H1 (cell line): Measurements from ENCODE around the gene H6PD.

Source experiments
- CHD1 ChIP-seq: IDR thresholded peaks from 2 replicates; pipeline ENCODE4 v1.6.1; 2012; ENCODE audit warnings: low read depth, low read length, improper control_type of control experiment
- CTCF ChIP-seq, 3 experiments: IDR thresholded peaks; 1 replicate in 2 of 3; 2 replicates in 1 of 3; pipeline versions ENCODE4 v1.5.1 to v1.6.1; 2011; ENCODE audit warnings: low read length in 3 of 3, mild to moderate bottlenecking in 3 of 3, inconsistent platforms in 2 of 3, low read depth in 1 of 3, moderate library complexity in 1 of 3; ENCODE audit not compliant: insufficient read depth in 1 of 3; ENCODE audit errors: control extremely low read depth in 1 of 3
- EP300 ChIP-seq, 2 experiments: IDR thresholded peaks; 1 replicate in 1 of 2; 2 replicates in 1 of 2; pipeline ENCODE4 v1.6.1; 2011 to 2012; ENCODE audit warnings: low read depth in 2 of 2, low read length in 2 of 2, mild to moderate bottlenecking in 2 of 2, borderline replicate concordance in 1 of 2, inconsistent platforms in 1 of 2, moderate library complexity in 1 of 2
- EZH2 ChIP-seq: fragments of 200-600 bp; sonication (generic); IDR thresholded peaks from 2 replicates; pipeline ENCODE4 v1.7.1; 2012; ENCODE audit warnings: low read depth, mild to moderate bottlenecking, moderate library complexity, low read length, inconsistent platforms; ENCODE audit not compliant: severe bottlenecking
- HDAC2 ChIP-seq, 2 experiments: fragments of 300-600 bp in 1 of 2; sonication (generic) in 1 of 2; IDR thresholded peaks; 2 replicates each; pipeline ENCODE4 v1.6.1; 2011 to 2012; ENCODE audit warnings: low read depth in 2 of 2, low read length in 2 of 2, mild to moderate bottlenecking in 2 of 2, moderate library complexity in 2 of 2, borderline replicate concordance in 1 of 2, inconsistent platforms in 1 of 2
- KDM5A ChIP-seq: fragments of 200-600 bp; IDR thresholded peaks from 2 replicates; pipeline ENCODE4 v1.7.1; 2012; ENCODE audit warnings: mild to moderate bottlenecking, low read length, inconsistent platforms, mixed read lengths
- POLR2A ChIP-seq, 2 experiments: IDR thresholded peaks; 1 replicate in 1 of 2; 2 replicates in 1 of 2; pipeline ENCODE4 v1.6.1; 2011; ENCODE audit warnings: low read depth in 2 of 2, low read length in 2 of 2, mild to moderate bottlenecking in 2 of 2; ENCODE audit errors: control extremely low read depth in 1 of 2
- POLR2AphosphoS5 ChIP-seq: IDR thresholded peaks from 2 replicates; pipeline ENCODE4 v1.6.1; 2011; ENCODE audit warnings: low read depth, low read length
- SIN3A ChIP-seq, 2 experiments: IDR thresholded peaks in 1 of 2; conservative IDR thresholded peaks in 1 of 2; 2 replicates each; pipeline ENCODE4 v1.6.1; 2011 to 2012; ENCODE audit warnings: low read length in 2 of 2, improper control_type of control experiment in 1 of 2, low read depth in 1 of 2, mild to moderate bottlenecking in 1 of 2
- SIX5 ChIP-seq: IDR thresholded peaks from 2 replicates; pipeline ENCODE4 v1.6.1; 2011; ENCODE audit warnings: mild to moderate bottlenecking, low read depth, low read length
- TAF1 ChIP-seq: IDR thresholded peaks from 2 replicates; pipeline ENCODE4 v1.6.1; 2011; ENCODE audit warnings: mild to moderate bottlenecking, low read depth, low read length
- YY1 ChIP-seq: IDR thresholded peaks from 2 replicates; pipeline ENCODE4 v1.6.1; 2011; ENCODE audit warnings: low read depth, mild to moderate bottlenecking, low read length
- ZNF274 ChIP-seq: IDR thresholded peaks from 2 replicates; pipeline ENCODE4 v1.7.0; 2012; ENCODE audit warnings: low read length, borderline replicate concordance; ENCODE audit errors: extremely low read depth

- no peak for TF ChIP-seq CTCF (IDR thresholded peaks at IDR 0.05; ENCODE audit: control extremely low read depth in 1 of 3, insufficient read depth in 1 of 3, low read depth in 1 of 3, low read length in 3 of 3)
- TF ChIP-seq EP300 (IDR thresholded peaks at IDR 0.05; ENCODE audit: borderline replicate concordance in 1 of 2, low read depth in 2 of 2, low read length in 2 of 2) = no peak
- TF ChIP-seq YY1 = no peak
- TF ChIP-seq ZNF274 = no peak
- no peak for TF ChIP-seq KDM5A
- no peak for TF ChIP-seq CHD1
- TF ChIP-seq POLR2A (IDR thresholded peaks at IDR 0.05; ENCODE audit: control extremely low read depth in 1 of 2, low read depth in 2 of 2, low read length in 2 of 2) = no peak
- TF ChIP-seq SIX5 = no peak
- no peak for TF ChIP-seq SIN3A (conservative IDR thresholded peaks at IDR 0.05 in 1 of 2, IDR thresholded peaks at IDR 0.05 in 1 of 2; ENCODE audit: low read depth in 1 of 2, low read length in 2 of 2)
- no peak for TF ChIP-seq TAF1
- TF ChIP-seq HDAC2 (IDR thresholded peaks at IDR 0.05; ENCODE audit: borderline replicate concordance in 1 of 2, low read depth in 2 of 2, low read length in 2 of 2) = no peak
- no peak for TF ChIP-seq EZH2
- TF ChIP-seq POLR2AphosphoS5 = no peak
Measured at GRCh38 chr1:9225411-9225785, 9.2 kb upstream of the H6PD start.
